PC-9 (cell line): Measurements from ENCODE around the gene VAT1L. TPM values are rescaled to one million over a fixed set of nuclear protein-coding genes. Genes with fewer than 3 reads are reported as not detected.

Experiments used
- BruUV-seq: library from RNA; stranded (reverse); fragments of 400-500 nt; replicated peaks from 2 replicates; lab custom pipeline; 2021; lab: Mats Ljungman, UMichigan
- CTCF ChIA-PET: fragments of 300-600 bp; sonication (Branson Sonifier 250); formaldehyde crosslinking; loops from one replicate; lab custom pipeline; 2022; ENCODE audit warnings: antibody characterized with exemption; lab: Charles Lee
- POLR2A ChIA-PET: fragments of 300-600 bp; sonication (Branson Sonifier 250); formaldehyde crosslinking; loops from one replicate; lab custom pipeline; 2022; ENCODE audit warnings: antibody characterized with exemption; ENCODE audit not compliant: unreplicated experiment; lab: Charles Lee
- DNase-seq, 2 experiments: peaks; one replicate each; pipeline versions ENCODE4 v3.0.0 to v3.0.0-alpha.2; 2015 to 2022; ENCODE audit warnings: mixed read lengths in 1 of 2
- H2AFZ ChIP-seq: fragments of 200-600 bp; sonication (generic); 2 replicates; pipeline ENCODE4 v1.8.1; 2017; ENCODE audit warnings: antibody characterized with exemption
- H3F3A ChIP-seq: fragments of 200-600 bp; sonication (generic); 2 replicates; pipeline ENCODE4 v1.8.1; 2017; ENCODE audit warnings: antibody characterized with exemption, mild to moderate bottlenecking, low read depth; ENCODE audit not compliant: insufficient read depth
- H3K27ac ChIP-seq: fragments of 200-600 bp; sonication (generic); 2 replicates; pipeline ENCODE4 v1.6.1; 2016; ENCODE audit warnings: mixed run types
- H3K27me3 ChIP-seq: fragments of 200-600 bp; sonication (generic); 2 replicates; pipeline ENCODE4 v1.6.1; 2016; ENCODE audit warnings: low read depth, mixed run types; ENCODE audit not compliant: insufficient read depth
- H3K36me3 ChIP-seq: fragments of 200-600 bp; sonication (generic); 2 replicates; pipeline ENCODE4 v1.6.1; 2016; ENCODE audit warnings: low read depth, mixed run types
- H3K4me1 ChIP-seq: fragments of 200-600 bp; sonication (generic); replicated peaks from 2 replicates; pipeline ENCODE4 v1.6.1; 2016; ENCODE audit warnings: mixed run types; ENCODE audit not compliant: insufficient read depth
- H3K4me2 ChIP-seq: fragments of 200-600 bp; sonication (generic); 2 replicates; pipeline ENCODE4 v1.6.1; 2017; ENCODE audit warnings: mixed run types
- H3K4me3 ChIP-seq: fragments of 200-600 bp; sonication (generic); 2 replicates; pipeline ENCODE4 v1.6.1; 2016; ENCODE audit warnings: mixed run types
- H3K79me2 ChIP-seq: fragments of 200-600 bp; sonication (generic); 2 replicates; pipeline ENCODE4 v1.6.1; 2017; ENCODE audit warnings: low read depth, mixed run types
- H3K9me2 ChIP-seq: fragments of 200-600 bp; sonication (generic); 2 replicates; pipeline ENCODE4 v1.8.1; 2017; ENCODE audit warnings: mild to moderate bottlenecking; ENCODE audit not compliant: insufficient read depth
- H3K9me3 ChIP-seq: fragments of 200-600 bp; sonication (generic); 2 replicates; pipeline ENCODE4 v1.8.1; 2016; ENCODE audit warnings: low read depth; ENCODE audit not compliant: insufficient read depth
- H4K20me1 ChIP-seq: fragments of 200-600 bp; sonication (generic); 2 replicates; pipeline ENCODE4 v1.8.1; 2017; ENCODE audit not compliant: insufficient read depth
- CTCF ChIP-seq: fragments of 200-600 bp; sonication (generic); conservative IDR thresholded peaks from 2 replicates; pipeline ENCODE4 v1.6.1; 2017; ENCODE audit warnings: mixed run types, antibody characterized with exemption, mild to moderate bottlenecking, moderate library complexity
- EZH2 ChIP-seq: fragments of 200-600 bp; sonication (generic); IDR thresholded peaks from 2 replicates; pipeline ENCODE4 v1.8.0; 2017; ENCODE audit warnings: antibody characterized with exemption, low read depth
- intact Hi-C: fragments of 100-400 bp; cut with micrococcal nuclease; formaldehyde crosslinking; loops from one replicate; pipeline ENCODE4 v1.10.0; 2022; ENCODE audit not compliant: unreplicated experiment
- total RNA-seq: library from RNA; stranded (reverse); gene quantifications from 2 replicates; pipeline ENCODE4 v1.2.3, GENCODE V29; 2021

Gene VAT1L
- total RNA-seq, 1 experiment from 2014 or later = not detected

- TF ChIP-seq CTCF = no peak
- no peak for TF ChIP-seq EZH2
- Histone ChIP-seq H3K4me1 (no peaks in the 10 kb centered on the region), H3K79me2 (no peaks in the 10 kb centered on the region), H3K4me3 (no peak overlapping the region), H3K9me2 (no peaks in the 10 kb centered on the region), H3K27ac (no peak overlapping the region), H3K4me2 (no peak overlapping the region), H2AFZ (no peak overlapping the region), H4K20me1 (no peaks in the 10 kb centered on the region), H3K36me3 (no peaks in the 10 kb centered on the region), H3K27me3 (no peaks in the 10 kb centered on the region; the same call in none of the 2 replicates), H3F3A (no peaks in the 10 kb centered on the region), H3K9me3 (no peaks in the 10 kb centered on the region)
- DNase-seq = no peak
- ChIA-PET CTCF (no interaction called here), POLR2A (no interaction called here)
- no TSS peak for BruUV-seq
- intact Hi-C loops = no loop called here
Measured at GRCh38 chr16:77761204-77761603, 27.2 kb upstream of the VAT1L start.

DNA sequence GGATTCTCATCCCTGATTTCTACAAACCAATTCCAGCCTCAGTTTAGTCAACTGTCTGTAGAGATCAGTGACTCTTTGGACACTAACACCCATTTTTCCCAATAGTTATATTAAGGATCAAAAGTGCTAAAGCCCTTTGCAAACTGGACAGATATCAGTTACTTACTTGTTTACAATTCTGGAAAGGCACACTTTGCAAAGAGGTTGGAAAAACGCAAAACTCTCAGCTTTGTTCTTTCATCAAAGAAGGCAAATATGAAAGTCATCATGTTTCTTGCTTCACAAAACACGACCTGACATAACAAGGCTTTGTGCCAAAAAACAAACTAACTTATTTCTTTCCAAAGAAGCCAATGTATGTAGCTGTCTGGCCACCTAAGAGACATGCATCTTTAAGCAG, 26.1 kb upstream of the VAT1L start:
- Histone ChIP-seq H3K27me3 (peaks cover 4% of the 10 kb centered on the region; the same call in 1 of the 2 replicates), H3K4me2 (no peak overlapping the region), H3K9me2 (no peaks in the 10 kb centered on the region), H3K27ac (no peak overlapping the region), H3K4me1 (no peaks in the 10 kb centered on the region), H3K79me2 (no peaks in the 10 kb centered on the region), H3F3A (no peaks in the 10 kb centered on the region), H3K36me3 (no peaks in the 10 kb centered on the region), H3K4me3 (no peak overlapping the region), H3K9me3 (no peaks in the 10 kb centered on the region), H2AFZ (no peak overlapping the region), H4K20me1 (no peaks in the 10 kb centered on the region)
- no peak for TF ChIP-seq EZH2
- no peak for TF ChIP-seq CTCF
- intact Hi-C loops = no loop called here
- no TSS peak for BruUV-seq
- ChIA-PET POLR2A (no interaction called here), CTCF (no interaction called here)
- no peak for DNase-seq

GRCh38 chr16:77763994-77764393, 24.4 kb upstream of the VAT1L start:
- no peak overlapping the region for H3K4me3 ChIP-seq
- DNase-seq = no peak
- H3K27me3 ChIP-seq = peaks cover 17% of the 10 kb centered on the region
- H3K4me1 ChIP-seq = no peaks in the 10 kb centered on the region
- no peaks in the 10 kb centered on the region for H3F3A ChIP-seq
- intact Hi-C loops = no loop called here
- no peaks in the 10 kb centered on the region for H3K9me3 ChIP-seq
- no peaks in the 10 kb centered on the region for H3K79me2 ChIP-seq
- H4K20me1 ChIP-seq = no peaks in the 10 kb centered on the region
- ChIA-PET CTCF (no interaction called here), POLR2A (no interaction called here)
- TF ChIP-seq EZH2 = no peak
- TF ChIP-seq CTCF = no peak
- no TSS peak for BruUV-seq
- no peak overlapping the region for H2AFZ ChIP-seq
- no peak overlapping the region for H3K27ac ChIP-seq
- no peaks in the 10 kb centered on the region for H3K36me3 ChIP-seq
- no peaks in the 10 kb centered on the region for H3K9me2 ChIP-seq
- H3K4me2 ChIP-seq = no peak overlapping the region
